SU-DHL-6 (cell line): Measurements from ENCODE around the gene NPHP4.

Experiments
- CTCF ChIP-seq: fragments of 200-600 bp; sonication (generic); IDR thresholded peaks from one replicate; pipeline ENCODE4 v1.5.1; 2017; ENCODE audit warnings: antibody characterized with exemption, mild to moderate bottlenecking, low read length, moderate library complexity; ENCODE audit not compliant: insufficient read depth, poor library complexity, severe bottlenecking
- EZH2phosphoT487 ChIP-seq: fragments of 200-600 bp; sonication (generic), shearing (Covaris generic); conservative IDR thresholded peaks from 2 replicates; pipeline ENCODE4 v1.6.1; 2018; ENCODE audit warnings: mild to moderate bottlenecking, antibody characterized with exemption, low read length, moderate library complexity, mixed read lengths

DNA sequence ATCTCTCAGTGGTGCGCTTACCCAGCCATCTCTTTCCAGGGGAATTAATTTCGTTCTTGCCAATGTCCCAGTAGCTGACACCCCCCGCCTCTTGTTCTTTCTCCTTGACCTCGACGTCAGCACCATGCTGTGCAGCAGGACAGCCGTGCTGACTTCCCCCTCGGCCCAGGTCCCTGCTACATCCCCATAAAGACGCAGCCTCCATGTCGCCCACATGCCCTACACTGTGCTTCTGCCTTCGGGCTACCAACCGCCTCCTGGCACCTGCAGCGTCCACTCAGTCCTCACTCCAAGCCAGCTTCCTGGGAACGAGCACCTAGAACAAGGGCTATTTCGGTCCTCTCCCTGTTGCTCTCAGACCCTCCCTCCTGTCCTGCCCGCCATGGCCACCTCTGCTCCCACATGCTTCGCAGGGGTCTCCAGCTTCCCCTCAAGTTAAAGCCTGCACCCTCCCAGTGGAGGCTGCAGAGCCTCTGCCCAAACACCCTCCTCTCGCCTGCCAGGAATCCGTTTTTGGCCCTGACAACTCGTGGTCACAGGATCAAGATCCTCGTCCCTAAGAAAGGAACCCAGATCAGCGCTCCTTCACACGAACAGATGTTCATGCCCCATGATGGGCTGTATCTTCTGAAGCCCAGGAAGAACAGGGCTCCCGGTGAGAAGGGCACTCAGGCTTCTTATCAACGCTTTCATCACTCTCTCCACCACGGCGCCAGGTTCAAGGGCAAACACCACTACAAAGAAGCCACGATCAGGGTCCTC is 109.7 kb downstream of the NPHP4 start:
- no peak for TF ChIP-seq CTCF
- no peak for TF ChIP-seq EZH2phosphoT487
